ENCODE data around the gene CPT1B.
A peak's percentile ranks its signal among the peaks of the same experiment; 100 is the strongest.
"Not testable (repeated sequence)": the region's sequence is repeated elsewhere in the genome, so short reads cannot be mapped to it uniquely, and the experiment has no call there.

Gene CPT1B

GRCh38 chr22:50533856-50534711, 44.1 kb downstream of the CPT1B start:
- H3K4me1 ChIP-seq (ENCODE audit: control insufficient read depth, low read depth, low read length); H3K27ac ChIP-seq (ENCODE audit: low read length); H3K9ac ChIP-seq (ENCODE audit: low read length); H3K4me3 ChIP-seq (ENCODE audit: low read length); H3K9me3 ChIP-seq (ENCODE audit: control insufficient read depth, low read depth, low read length); H3K36me3 ChIP-seq (ENCODE audit: control insufficient read depth, low read depth, low read length): not testable (repeated sequence)
- peaks cover 52% of the 10 kb centered on the region for H3K27me3 ChIP-seq (ENCODE audit: control insufficient read depth, insufficient read depth, low read length)

GRCh38 chr22:50532824-50533796, 45.1 kb downstream of the CPT1B start:
- H3K4me3 ChIP-seq (ENCODE audit: low read length): no peak overlapping the region
- H3K4me1 ChIP-seq (ENCODE audit: control insufficient read depth, low read depth, low read length): peaks cover 3% of the 10 kb centered on the region
- H3K9ac ChIP-seq (ENCODE audit: low read length): no peak overlapping the region
- H3K27ac ChIP-seq (ENCODE audit: low read length): no peak overlapping the region
- peaks cover 62% of the 10 kb centered on the region for H3K27me3 ChIP-seq (ENCODE audit: control insufficient read depth, insufficient read depth, low read length)
- no peaks in the 10 kb centered on the region for H3K9me3 ChIP-seq (ENCODE audit: control insufficient read depth, low read depth, low read length)
- H3K36me3 ChIP-seq (ENCODE audit: control insufficient read depth, low read depth, low read length): no peaks in the 10 kb centered on the region

GRCh38 chr22:50531962-50532674, 46.1 kb downstream of the CPT1B start:
- no peak overlapping the region for H3K27ac ChIP-seq (ENCODE audit: low read length)
- peaks cover 3% of the 10 kb centered on the region for H3K4me1 ChIP-seq (ENCODE audit: control insufficient read depth, low read depth, low read length)
- H3K9ac ChIP-seq (ENCODE audit: low read length): peak overlapping the region; percentile 28
- no peaks in the 10 kb centered on the region for H3K9me3 ChIP-seq (ENCODE audit: control insufficient read depth, low read depth, low read length)
- peaks cover 72% of the 10 kb centered on the region for H3K27me3 ChIP-seq (ENCODE audit: control insufficient read depth, insufficient read depth, low read length)
- peak overlapping the region; percentile 57 for H3K4me3 ChIP-seq (ENCODE audit: low read length)
- H3K36me3 ChIP-seq (ENCODE audit: control insufficient read depth, low read depth, low read length): no peaks in the 10 kb centered on the region

GRCh38 chr22:50531546-50531961, 46.7 kb downstream of the CPT1B start:
- Histone ChIP-seq H3K9ac (ENCODE audit: low read length) (no peak overlapping the region), H3K36me3 (ENCODE audit: control insufficient read depth, low read depth, low read length) (no peaks in the 10 kb centered on the region), H3K27me3 (ENCODE audit: control insufficient read depth, insufficient read depth, low read length) (peaks cover 77% of the 10 kb centered on the region), H3K4me3 (ENCODE audit: low read length) (peak overlapping the region; percentile 57), H3K27ac (ENCODE audit: low read length) (no peak overlapping the region), H3K9me3 (ENCODE audit: control insufficient read depth, low read depth, low read length) (no peaks in the 10 kb centered on the region), H3K4me1 (ENCODE audit: control insufficient read depth, low read depth, low read length) (peaks cover 6% of the 10 kb centered on the region)

- H3K9ac ChIP-seq (ENCODE audit: low read length): no peak overlapping the region
- peaks cover 6% of the 10 kb centered on the region for H3K4me1 ChIP-seq (ENCODE audit: control insufficient read depth, low read depth, low read length)
These were observed 47.2 kb downstream of the CPT1B start for GRCh38 chr22:50530877-50531545.

GRCh38 chr22:50530580-50530876, 47.7 kb downstream of the CPT1B start:
- H3K9ac ChIP-seq (ENCODE audit: low read length): no peak overlapping the region
- H3K27ac ChIP-seq (ENCODE audit: low read length): no peak overlapping the region
- no peaks in the 10 kb centered on the region for H3K9me3 ChIP-seq (ENCODE audit: control insufficient read depth, low read depth, low read length)
- no peaks in the 10 kb centered on the region for H3K36me3 ChIP-seq (ENCODE audit: control insufficient read depth, low read depth, low read length)
- H3K4me3 ChIP-seq (ENCODE audit: low read length): peak overlapping the region; percentile 57
- H3K4me1 ChIP-seq (ENCODE audit: control insufficient read depth, low read depth, low read length): peaks cover 6% of the 10 kb centered on the region
- H3K27me3 ChIP-seq (ENCODE audit: control insufficient read depth, insufficient read depth, low read length): peaks cover 79% of the 10 kb centered on the region

More at GRCh38 chr22:50530877-50531545, 47.2 kb downstream of the CPT1B start:
- Histone ChIP-seq H3K27ac (ENCODE audit: low read length) (no peak overlapping the region), H3K36me3 (ENCODE audit: control insufficient read depth, low read depth, low read length) (no peaks in the 10 kb centered on the region), H3K27me3 (ENCODE audit: control insufficient read depth, insufficient read depth, low read length) (peaks cover 79% of the 10 kb centered on the region), H3K9me3 (ENCODE audit: control insufficient read depth, low read depth, low read length) (no peaks in the 10 kb centered on the region), H3K4me3 (ENCODE audit: low read length) (peak overlapping the region; percentile 57)

- peaks cover 79% of the 10 kb centered on the region for H3K27me3 ChIP-seq (ENCODE audit: control insufficient read depth, insufficient read depth, low read length)
- no peak within 1 kb of the TSS for H3K9ac ChIP-seq (ENCODE audit: low read length)
- no peaks in the 10 kb centered on the region for H3K9me3 ChIP-seq (ENCODE audit: control insufficient read depth, low read depth, low read length)
- H3K4me3 ChIP-seq (ENCODE audit: low read length): peak within 1 kb of the TSS; percentile 57
- H3K4me1 ChIP-seq (ENCODE audit: control insufficient read depth, low read depth, low read length): peaks cover 6% of the 10 kb centered on the region
- no peaks in the 10 kb centered on the region for H3K36me3 ChIP-seq (ENCODE audit: control insufficient read depth, low read depth, low read length)
- no peak within 1 kb of the TSS for H3K27ac ChIP-seq (ENCODE audit: low read length)
These were observed 48.2 kb downstream of the CPT1B start, which contains the start of gene TYMP for GRCh38 chr22:50529897-50530579. Gene TYMP (minus strand): TSS chr22:50530012. CDS start chr22:50529709, 303 bp downstream.

- Histone ChIP-seq H3K27me3 (ENCODE audit: control insufficient read depth, insufficient read depth, low read length) (peaks cover 79% of the 10 kb centered on the region), H3K9me3 (ENCODE audit: control insufficient read depth, low read depth, low read length) (no peaks in the 10 kb centered on the region), H3K4me1 (ENCODE audit: control insufficient read depth, low read depth, low read length) (peaks cover 6% of the 10 kb centered on the region), H3K27ac (ENCODE audit: low read length) (no peak overlapping the region), H3K36me3 (ENCODE audit: control insufficient read depth, low read depth, low read length) (no peaks in the 10 kb centered on the region), H3K9ac (ENCODE audit: low read length) (no peak overlapping the region), H3K4me3 (ENCODE audit: low read length) (no peak overlapping the region)
These were observed 48.8 kb downstream of the CPT1B start for GRCh38 chr22:50529416-50529896.

- H3K36me3 ChIP-seq (ENCODE audit: control insufficient read depth, low read depth, low read length): no peaks in the 10 kb centered on the region
- no peak overlapping the region for H3K4me3 ChIP-seq (ENCODE audit: low read length)
- no peaks in the 10 kb centered on the region for H3K9me3 ChIP-seq (ENCODE audit: control insufficient read depth, low read depth, low read length)
- H3K4me1 ChIP-seq (ENCODE audit: control insufficient read depth, low read depth, low read length): peaks cover 6% of the 10 kb centered on the region
- no peak overlapping the region for H3K9ac ChIP-seq (ENCODE audit: low read length)
- peaks cover 75% of the 10 kb centered on the region for H3K27me3 ChIP-seq (ENCODE audit: control insufficient read depth, insufficient read depth, low read length)
- H3K27ac ChIP-seq (ENCODE audit: low read length): no peak overlapping the region
These were observed 49.4 kb downstream of the CPT1B start for GRCh38 chr22:50528682-50529415.

All from iPS-18a (cell line).